WTC11 (cell line): Measurements from ENCODE around the gene ZNF311. TPM values are rescaled to one million over a fixed set of nuclear protein-coding genes. Genes with fewer than 3 reads are reported as not detected.
"Not testable (repeated sequence)": the region's sequence is repeated elsewhere in the genome, so short reads cannot be mapped to it uniquely, and the experiment has no call there.

Experiments
- ATAC-seq: fragments of 200-7000 bp; cut with Tn5 transposase; 2 replicates; pipeline ENCODE4 v1.10.0; 2021; ENCODE audit warnings: mild to moderate bottlenecking, moderate library complexity
- CTCF ChIA-PET: fragments of 300-600 bp; sonication (Branson Sonifier 250); formaldehyde crosslinking; loops from one replicate; lab custom pipeline; 2021; ENCODE audit warnings: antibody characterized with exemption; lab: Charles Lee
- POLR2A ChIA-PET: fragments of 350-600 bp; sonication (Branson Sonifier 250); formaldehyde crosslinking; loops from one replicate; lab custom pipeline; 2021; ENCODE audit warnings: antibody characterized with exemption; lab: Charles Lee
- DNase-seq: peaks from one replicate; pipeline ENCODE4 v3.0.0; 2021; ENCODE audit warnings: low spot score
- H3K27ac Mint-ChIP-seq: 2 replicates; pipeline ENCODE4 v1.8.0; 2021; ENCODE audit warnings: mixed read lengths
- H3K27me3 Mint-ChIP-seq: 2 replicates; pipeline ENCODE4 v1.8.0; 2021; ENCODE audit warnings: low read depth, mild to moderate bottlenecking, moderate library complexity, mixed read lengths
- H3K36me3 Mint-ChIP-seq: 2 replicates; pipeline ENCODE4 v1.8.0; 2021; ENCODE audit warnings: mixed read lengths
- H3K4me1 Mint-ChIP-seq: 2 replicates; pipeline ENCODE4 v1.8.0; 2022; ENCODE audit warnings: mixed read lengths
- H3K4me3 Mint-ChIP-seq: 2 replicates; pipeline ENCODE4 v1.8.0; 2021; ENCODE audit warnings: mild to moderate bottlenecking, moderate library complexity, mixed read lengths
- H3K9me3 Mint-ChIP-seq: 2 replicates; pipeline ENCODE4 v1.8.0; 2021; ENCODE audit warnings: mixed read lengths
- ELF4 ChIP-seq: sonication (generic); formaldehyde crosslinking; IDR thresholded peaks from 2 replicates; pipeline ENCODE4 v1.8.1; 2022; ENCODE audit warnings: low read depth, mild to moderate bottlenecking, moderate library complexity, missing genetic modification reagents
- EMX1 ChIP-seq: fragments of 250-450 bp; sonication (Bioruptor Pico); IDR thresholded peaks from 2 replicates; pipeline ENCODE4 v1.8.0; 2021; ENCODE audit warnings: mild to moderate bottlenecking
- FOXK1 ChIP-seq: sonication (generic); formaldehyde crosslinking; IDR thresholded peaks from 2 replicates; pipeline ENCODE4 v1.8.0; 2022; ENCODE audit warnings: mild to moderate bottlenecking, moderate library complexity, missing genetic modification reagents
- GRHL2 ChIP-seq: fragments of 250-450 bp; sonication (Bioruptor Pico); IDR thresholded peaks from 2 replicates; pipeline ENCODE4 v1.8.0; 2022; ENCODE audit warnings: mild to moderate bottlenecking, moderate library complexity; ENCODE audit not compliant: insufficient replicate concordance, severe bottlenecking
- JAZF1 ChIP-seq: fragments of 250-450 bp; sonication (Bioruptor Pico); IDR thresholded peaks from 2 replicates; pipeline ENCODE4 v1.9.0; 2021; ENCODE audit warnings: moderate library complexity, mild to moderate bottlenecking, inconsistent platforms
- NFATC4 ChIP-seq: fragments of 250-450 bp; sonication (Bioruptor Pico); IDR thresholded peaks from 2 replicates; pipeline ENCODE4 v1.9.0; 2021; ENCODE audit warnings: mild to moderate bottlenecking
- NFE2L1 ChIP-seq: sonication (generic); formaldehyde crosslinking; IDR thresholded peaks from 2 replicates; pipeline ENCODE4 v1.8.1; 2023; ENCODE audit warnings: missing genetic modification reagents
- NR2C2 ChIP-seq: sonication (generic); formaldehyde crosslinking; IDR thresholded peaks from 2 replicates; pipeline ENCODE4 v1.8.0; 2022; ENCODE audit warnings: mild to moderate bottlenecking, missing genetic modification reagents
- NR3C1 ChIP-seq: sonication (generic); formaldehyde crosslinking; conservative IDR thresholded peaks from 2 replicates; pipeline ENCODE4 v1.8.1; 2023; ENCODE audit warnings: low read depth, mild to moderate bottlenecking, missing genetic modification reagents
- RELA ChIP-seq: sonication (generic); formaldehyde crosslinking; IDR thresholded peaks from 2 replicates; pipeline ENCODE4 v1.8.1; 2022; ENCODE audit warnings: missing genetic modification reagents, mild to moderate bottlenecking, borderline replicate concordance
- RORB ChIP-seq: fragments of 250-450 bp; sonication (Bioruptor Pico); IDR thresholded peaks from 2 replicates; pipeline ENCODE4 v1.9.0; 2021; ENCODE audit warnings: mild to moderate bottlenecking
- SMAD4 ChIP-seq: sonication (generic); formaldehyde crosslinking; IDR thresholded peaks from 2 replicates; pipeline ENCODE4 v1.8.0; 2022; ENCODE audit warnings: mild to moderate bottlenecking, missing genetic modification reagents
- SOX15 ChIP-seq: fragments of 250-450 bp; sonication (Bioruptor Pico); IDR thresholded peaks from 2 replicates; pipeline ENCODE4 v1.9.0; 2021; ENCODE audit warnings: mild to moderate bottlenecking
- TEAD1 ChIP-seq: sonication (generic); formaldehyde crosslinking; IDR thresholded peaks from 2 replicates; pipeline ENCODE4 v1.8.0; 2022; ENCODE audit warnings: mild to moderate bottlenecking, missing genetic modification reagents
- ZNF219 ChIP-seq: sonication (generic); formaldehyde crosslinking; IDR thresholded peaks from 2 replicates; pipeline ENCODE4 v1.8.0; 2023; ENCODE audit warnings: missing genetic modification reagents, mild to moderate bottlenecking, borderline replicate concordance
- ZNF416 ChIP-seq: fragments of 250-450 bp; sonication (Bioruptor Pico); IDR thresholded peaks from 2 replicates; pipeline ENCODE4 v1.9.0; 2021; ENCODE audit warnings: mild to moderate bottlenecking, inconsistent platforms
- ZNF671 ChIP-seq: fragments of 250-450 bp; sonication (Bioruptor Pico); IDR thresholded peaks from 2 replicates; pipeline ENCODE4 v1.8.0; 2021; ENCODE audit warnings: mild to moderate bottlenecking
- total RNA-seq: library from RNA; stranded (reverse); gene quantifications from 3 replicates; pipeline ENCODE4 v1.2.3, GENCODE V29; 2021
- TF ChIP-seq, protein P1 (sequence below): sonication (generic); formaldehyde crosslinking; IDR thresholded peaks from 2 replicates; pipeline ENCODE4 v1.8.1; 2022; ENCODE audit warnings: low read depth, mild to moderate bottlenecking, moderate library complexity, missing genetic modification reagents, borderline replicate concordance
- TF ChIP-seq, protein P2 (sequence below): sonication (generic); formaldehyde crosslinking; IDR thresholded peaks from 2 replicates; pipeline ENCODE4 v1.8.0; 2022; ENCODE audit warnings: mild to moderate bottlenecking, missing genetic modification reagents
- TF ChIP-seq, protein P3 (sequence below): sonication (generic); formaldehyde crosslinking; IDR thresholded peaks from 2 replicates; pipeline ENCODE4 v1.8.0; 2023; ENCODE audit warnings: missing genetic modification reagents, mild to moderate bottlenecking, borderline replicate concordance

ZNF311 gene
- total RNA-seq, 1 experiment from 2014 or later, result 2.0 TPM

DNA sequence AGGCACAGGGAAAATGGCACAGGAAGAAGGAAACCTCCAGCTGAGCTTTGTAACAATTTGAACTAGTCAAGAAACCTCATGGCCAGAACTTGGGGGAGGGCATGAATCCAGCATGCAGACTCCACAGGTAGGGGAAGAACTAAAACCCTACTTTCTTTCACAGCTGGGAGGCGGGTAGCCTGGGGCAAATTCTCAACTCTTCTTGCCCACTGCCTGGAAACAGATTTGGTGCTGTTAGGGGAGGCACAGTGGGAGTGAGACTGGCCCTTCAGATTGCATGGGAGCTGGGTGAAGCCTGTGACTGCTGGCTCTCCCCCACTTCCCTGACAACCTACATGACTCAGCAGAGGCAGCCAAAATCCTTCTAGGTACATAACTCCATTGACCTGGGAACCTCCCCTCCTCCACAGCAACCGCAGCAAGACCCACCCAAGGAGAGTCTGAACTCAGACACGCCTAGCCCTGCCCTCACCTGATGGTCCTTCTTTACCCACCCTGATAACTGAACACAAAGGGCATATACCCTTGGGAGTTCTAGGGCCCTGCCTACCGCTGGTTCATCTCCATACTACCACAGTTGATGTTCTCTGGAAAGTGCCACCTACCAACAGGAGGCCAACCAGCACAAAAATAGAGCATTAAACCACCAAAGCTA lies 44.1 kb downstream of the ZNF311 start:
- Mint-ChIP-seq H3K4me1 (peaks cover 11% of the 10 kb centered on the region), H3K27me3 (peaks cover 5% of the 10 kb centered on the region), H3K27ac (no peak overlapping the region), H3K36me3 (peaks cover 17% of the 10 kb centered on the region; the same call in 1 of the 2 replicates), H3K9me3 (peaks cover 42% of the 10 kb centered on the region), H3K4me3 (no peak overlapping the region)
- ATAC-seq (no peak; the same call in 1 of the 2 replicates), DNase-seq (no peak)
- ChIA-PET POLR2A (no interaction called here), CTCF (interaction anchor here (1.2 kb wide), 1 partner anchor 8 kb away, joined by 5 read pairs; no protein-coding TSS in a partner anchor)
- no peak for TF ChIP-seq NR2C2 (CRISPR knock-in tag)
- TF ChIP-seq RORB, result no peak
- TF ChIP-seq JAZF1 (CRISPR knock-in tag), result no peak
- TF ChIP-seq SMAD4 (CRISPR knock-in tag), result no peak
- no peak for TF ChIP-seq ZNF671
- no peak for TF ChIP-seq ELF4 (CRISPR knock-in tag)

DNA sequence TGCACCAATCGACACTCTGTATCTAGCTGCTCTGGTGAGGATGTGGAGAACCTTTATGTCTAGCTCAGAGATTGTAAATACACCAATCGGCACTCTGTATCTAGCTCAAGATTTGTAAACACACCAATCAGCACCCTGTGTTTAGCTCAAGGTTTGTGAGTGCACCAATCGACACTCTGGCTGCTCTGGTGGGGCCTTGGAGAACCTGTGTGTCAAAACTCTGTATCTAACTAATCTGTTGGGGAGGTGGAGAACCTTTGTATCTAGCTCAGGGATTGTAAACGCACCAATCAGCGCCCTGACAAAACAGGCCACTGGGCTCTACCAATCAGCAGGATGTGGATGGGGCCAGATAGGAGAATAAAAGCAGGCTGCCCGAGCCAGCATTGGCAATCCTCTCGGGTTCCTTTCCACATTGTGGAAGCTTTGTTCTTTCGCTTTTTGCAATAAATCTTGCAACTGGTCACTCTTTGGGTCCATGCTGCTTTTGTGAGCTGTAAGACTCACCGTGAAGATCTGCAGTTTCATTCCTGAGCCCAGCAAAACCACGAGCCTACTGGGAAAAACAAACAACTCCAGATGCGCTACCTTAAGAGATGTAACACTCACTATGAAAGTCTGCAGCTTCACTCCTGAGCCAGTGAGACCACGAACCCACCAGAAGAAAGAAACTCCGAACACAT lies 46.4 kb downstream of the ZNF311 start:
- ATAC-seq, DNase-seq, H3K4me3 Mint-ChIP-seq, H3K27ac Mint-ChIP-seq: not testable (repeated sequence)
- H3K9me3 Mint-ChIP-seq, result peaks cover 42% of the 10 kb centered on the region
- H3K27me3 Mint-ChIP-seq, result peaks cover 12% of the 10 kb centered on the region
- ChIA-PET POLR2A (interaction anchor here (0.7 to 0.8 kb wide), 2 partner anchors 9 to 26 kb away, joined by 3 to 4 read pairs; no protein-coding TSS in a partner anchor), CTCF (interaction anchor here (1.0 to 1.7 kb wide), 2 partner anchors 11 to 22 kb away, joined by 3 to 4 read pairs; no protein-coding TSS in a partner anchor)
- H3K36me3 Mint-ChIP-seq, result peaks cover 17% of the 10 kb centered on the region; the same call in 1 of the 2 replicates
- H3K4me1 Mint-ChIP-seq, result peaks cover 11% of the 10 kb centered on the region

DNA sequence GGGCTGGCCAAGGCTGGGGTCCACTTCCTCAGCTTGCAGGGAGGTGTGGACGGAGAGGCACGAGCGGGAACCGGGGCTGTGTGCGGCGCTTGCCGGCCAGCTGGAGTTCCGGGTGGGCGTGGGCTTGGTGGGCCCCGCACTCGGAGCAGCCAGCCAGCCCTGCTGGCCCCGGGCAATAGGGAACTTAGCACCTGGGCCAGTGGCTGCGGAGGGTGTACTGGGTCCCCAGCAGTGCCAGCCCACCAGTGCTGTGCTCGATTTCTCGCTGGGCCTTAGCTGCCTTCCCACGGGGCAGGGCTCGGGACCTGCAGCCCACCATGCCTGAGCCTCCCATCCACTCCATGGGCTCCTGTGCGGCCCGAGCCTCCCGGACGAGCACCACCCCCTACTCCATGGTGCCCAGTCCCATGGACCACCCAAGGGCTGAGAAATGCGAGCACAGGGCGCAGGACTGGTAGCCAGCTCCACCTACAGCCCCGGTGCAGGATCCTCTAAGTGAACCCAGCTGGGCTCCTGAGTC lies 47.3 kb downstream of the ZNF311 start:
- Mint-ChIP-seq H3K36me3 (peaks cover 17% of the 10 kb centered on the region; the same call in 1 of the 2 replicates), H3K9me3 (peaks cover 42% of the 10 kb centered on the region), H3K27me3 (peaks cover 16% of the 10 kb centered on the region), H3K4me1 (peaks cover 12% of the 10 kb centered on the region)
- POLR2A ChIA-PET, result interaction anchor here (0.8 kb wide), 1 partner anchor 9 kb away, joined by 3 read pairs; no protein-coding TSS in a partner anchor
- CTCF ChIA-PET, result interaction anchor here (1.0 to 1.7 kb wide), 2 partner anchors 12 to 23 kb away, joined by 3 to 4 read pairs; no protein-coding TSS in a partner anchor
- not testable (repeated sequence) for ATAC-seq, H3K27ac Mint-ChIP-seq, DNase-seq, H3K4me3 Mint-ChIP-seq

DNA sequence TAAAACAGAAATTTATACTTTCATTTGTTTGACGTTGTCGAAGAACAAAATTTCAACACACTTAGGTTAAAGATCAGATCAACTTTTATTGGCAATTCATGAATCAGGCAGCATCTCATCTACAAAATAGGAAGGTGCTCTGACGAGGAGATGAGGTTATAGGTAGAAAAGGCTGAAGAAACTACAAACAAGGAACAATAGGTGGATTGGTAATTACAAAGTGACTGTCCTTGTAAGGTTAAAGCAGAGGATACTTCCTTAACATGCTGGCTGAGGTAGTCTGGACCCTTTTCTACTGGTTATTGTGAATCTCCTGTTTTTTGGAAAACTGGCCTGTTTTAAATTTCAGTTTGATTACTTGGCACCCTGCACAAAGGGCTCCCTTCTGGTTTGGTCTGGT lies 48.8 kb downstream of the ZNF311 start:
- POLR2A ChIA-PET, result no interaction called here

DNA sequence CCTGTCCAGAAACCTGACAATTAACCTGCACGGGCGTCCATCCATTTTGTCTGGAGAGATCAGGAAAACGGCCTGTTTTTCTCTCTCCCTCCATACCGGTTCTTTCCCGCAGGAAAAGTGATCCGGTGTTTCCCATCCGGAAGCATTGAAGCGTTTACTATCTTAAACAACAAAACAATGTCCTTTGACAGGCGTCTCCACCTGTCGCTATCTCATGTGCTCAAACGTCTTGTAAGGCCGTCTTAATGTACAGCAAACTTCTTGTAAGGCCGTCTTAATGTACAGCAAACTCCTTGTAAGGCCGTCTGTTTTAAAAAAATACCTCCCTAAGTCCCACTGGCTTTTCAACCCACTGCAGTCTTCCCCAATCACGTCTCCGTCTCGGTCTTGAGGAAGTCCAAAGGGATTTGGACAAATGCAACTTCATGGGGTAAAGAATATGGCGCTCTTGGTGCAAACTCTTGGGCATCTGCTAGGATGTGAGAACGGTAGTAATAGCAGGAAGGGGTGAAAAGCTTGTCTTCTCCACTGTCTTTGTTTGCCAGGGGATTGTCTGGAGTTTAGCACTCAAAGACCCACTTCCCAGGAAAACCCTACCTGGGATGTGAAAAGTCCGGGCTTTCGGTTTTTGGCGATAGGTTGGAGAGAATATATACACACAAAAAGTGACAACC lies 51.4 kb downstream of the ZNF311 start:
- CTCF ChIA-PET, result interaction anchor here (0.9 to 1.1 kb wide), 2 partner anchors 29 to 115 kb away, joined by 3 read pairs; no protein-coding TSS in a partner anchor
- Mint-ChIP-seq H3K4me1 (peaks cover 7% of the 10 kb centered on the region), H3K27ac (no peak overlapping the region), H3K4me3 (peak overlapping the region; percentile 98), H3K36me3 (peaks cover 10% of the 10 kb centered on the region), H3K9me3 (peaks cover 16% of the 10 kb centered on the region), H3K27me3 (peaks cover 23% of the 10 kb centered on the region)
- no peak for ATAC-seq
- no peak for DNase-seq
- POLR2A ChIA-PET, result no interaction called here
- TF ChIP-seq ZNF416 (CRISPR knock-in tag) (no peak), NFATC4 (no peak), RELA (CRISPR knock-in tag) (no peak), SOX15 (CRISPR knock-in tag) (no peak), EMX1 (CRISPR knock-in tag) (no peak), NFE2L1 (CRISPR knock-in tag) (no peak), ELF4 (CRISPR knock-in tag) (no peak), GRHL2 (no peak)
- TF ChIP-seq, protein P1, sequence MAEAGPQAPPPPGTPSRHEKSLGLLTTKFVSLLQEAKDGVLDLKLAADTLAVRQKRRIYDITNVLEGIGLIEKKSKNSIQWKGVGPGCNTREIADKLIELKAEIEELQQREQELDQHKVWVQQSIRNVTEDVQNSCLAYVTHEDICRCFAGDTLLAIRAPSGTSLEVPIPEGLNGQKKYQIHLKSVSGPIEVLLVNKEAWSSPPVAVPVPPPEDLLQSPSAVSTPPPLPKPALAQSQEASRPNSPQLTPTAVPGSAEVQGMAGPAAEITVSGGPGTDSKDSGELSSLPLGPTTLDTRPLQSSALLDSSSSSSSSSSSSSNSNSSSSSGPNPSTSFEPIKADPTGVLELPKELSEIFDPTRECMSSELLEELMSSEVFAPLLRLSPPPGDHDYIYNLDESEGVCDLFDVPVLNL, result no peak
- TF ChIP-seq, protein P2, sequence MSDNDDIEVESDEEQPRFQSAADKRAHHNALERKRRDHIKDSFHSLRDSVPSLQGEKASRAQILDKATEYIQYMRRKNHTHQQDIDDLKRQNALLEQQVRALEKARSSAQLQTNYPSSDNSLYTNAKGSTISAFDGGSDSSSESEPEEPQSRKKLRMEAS (CRISPR knock-in tag), result no peak
- TF ChIP-seq, protein P3, sequence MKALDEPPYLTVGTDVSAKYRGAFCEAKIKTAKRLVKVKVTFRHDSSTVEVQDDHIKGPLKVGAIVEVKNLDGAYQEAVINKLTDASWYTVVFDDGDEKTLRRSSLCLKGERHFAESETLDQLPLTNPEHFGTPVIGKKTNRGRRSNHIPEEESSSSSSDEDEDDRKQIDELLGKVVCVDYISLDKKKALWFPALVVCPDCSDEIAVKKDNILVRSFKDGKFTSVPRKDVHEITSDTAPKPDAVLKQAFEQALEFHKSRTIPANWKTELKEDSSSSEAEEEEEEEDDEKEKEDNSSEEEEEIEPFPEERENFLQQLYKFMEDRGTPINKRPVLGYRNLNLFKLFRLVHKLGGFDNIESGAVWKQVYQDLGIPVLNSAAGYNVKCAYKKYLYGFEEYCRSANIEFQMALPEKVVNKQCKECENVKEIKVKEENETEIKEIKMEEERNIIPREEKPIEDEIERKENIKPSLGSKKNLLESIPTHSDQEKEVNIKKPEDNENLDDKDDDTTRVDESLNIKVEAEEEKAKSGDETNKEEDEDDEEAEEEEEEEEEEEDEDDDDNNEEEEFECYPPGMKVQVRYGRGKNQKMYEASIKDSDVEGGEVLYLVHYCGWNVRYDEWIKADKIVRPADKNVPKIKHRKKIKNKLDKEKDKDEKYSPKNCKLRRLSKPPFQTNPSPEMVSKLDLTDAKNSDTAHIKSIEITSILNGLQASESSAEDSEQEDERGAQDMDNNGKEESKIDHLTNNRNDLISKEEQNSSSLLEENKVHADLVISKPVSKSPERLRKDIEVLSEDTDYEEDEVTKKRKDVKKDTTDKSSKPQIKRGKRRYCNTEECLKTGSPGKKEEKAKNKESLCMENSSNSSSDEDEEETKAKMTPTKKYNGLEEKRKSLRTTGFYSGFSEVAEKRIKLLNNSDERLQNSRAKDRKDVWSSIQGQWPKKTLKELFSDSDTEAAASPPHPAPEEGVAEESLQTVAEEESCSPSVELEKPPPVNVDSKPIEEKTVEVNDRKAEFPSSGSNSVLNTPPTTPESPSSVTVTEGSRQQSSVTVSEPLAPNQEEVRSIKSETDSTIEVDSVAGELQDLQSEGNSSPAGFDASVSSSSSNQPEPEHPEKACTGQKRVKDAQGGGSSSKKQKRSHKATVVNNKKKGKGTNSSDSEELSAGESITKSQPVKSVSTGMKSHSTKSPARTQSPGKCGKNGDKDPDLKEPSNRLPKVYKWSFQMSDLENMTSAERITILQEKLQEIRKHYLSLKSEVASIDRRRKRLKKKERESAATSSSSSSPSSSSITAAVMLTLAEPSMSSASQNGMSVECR (CRISPR knock-in tag), result no peak

More for the DNA sequence above, 48.8 kb downstream of the ZNF311 start:
- DNase-seq, result no peak
- no peak for TF ChIP-seq ZNF219 (CRISPR knock-in tag)
- no peak for TF ChIP-seq EMX1 (CRISPR knock-in tag)
- no peak for TF ChIP-seq TEAD1 (CRISPR knock-in tag)
- no peak for TF ChIP-seq ELF4 (CRISPR knock-in tag)
- no peak for TF ChIP-seq FOXK1 (CRISPR knock-in tag)
- no peak for TF ChIP-seq NR3C1 (CRISPR knock-in tag)
- TF ChIP-seq, all 79 proteins: peak for 0
- H3K36me3 Mint-ChIP-seq, result peaks cover 10% of the 10 kb centered on the region; the same call in 1 of the 2 replicates
- ATAC-seq, result no peak
- peaks cover 13% of the 10 kb centered on the region for H3K27me3 Mint-ChIP-seq
- peaks cover 28% of the 10 kb centered on the region for H3K9me3 Mint-ChIP-seq
- H3K27ac Mint-ChIP-seq, result no peak overlapping the region
- H3K4me1 Mint-ChIP-seq, result peaks cover 13% of the 10 kb centered on the region
- H3K4me3 Mint-ChIP-seq, result no peak overlapping the region
- CTCF ChIA-PET, result no interaction called here
